ENCODE measurements around the gene WDR37.

GRCh38 chr10:1123972-1124371 lies 67.8 kb downstream of the WDR37 start:
- TF ChIP-seq POU2F2 (IDR thresholded peaks at IDR 0.05; ENCODE audit: low read depth, low read length): no peak
- TF ChIP-seq SPI1 (IDR thresholded peaks at IDR 0.05; ENCODE audit: low read depth, low read length): no peak
- TF ChIP-seq TAF1 (IDR thresholded peaks at IDR 0.05; ENCODE audit: low read depth, low read length): no peak
- no peak for TF ChIP-seq POLR2A (IDR thresholded peaks at IDR 0.05; ENCODE audit: low read depth, low read length)
